Mammary epithelial cell (primary cell): ENCODE measurements around the gene TMEM131L.

Experiments
- CTCF ChIP-seq, 2 donors: IDR thresholded peaks in 1 of 2; conservative IDR thresholded peaks in 1 of 2; 2 replicates each; pipeline ENCODE4 v1.5.1; 2011 to 2012; ENCODE audit warnings: inconsistent platforms in 2 of 2, low read length in 2 of 2, mild to moderate bottlenecking in 2 of 2, control low read depth in 1 of 2, low read depth in 1 of 2; ENCODE audit not compliant: insufficient read depth in 1 of 2; ENCODE audit errors: extremely low read depth in 1 of 2
- EZH2 ChIP-seq: IDR thresholded peaks from 2 replicates; pipeline ENCODE4 v1.6.1; 2012; ENCODE audit warnings: low read length, inconsistent platforms, borderline replicate concordance

GRCh38 chr4:153651116-153651515, 185.0 kb downstream of the TMEM131L start:
- TF ChIP-seq CTCF (conservative IDR thresholded peaks at IDR 0.05 in 1 of 2, IDR thresholded peaks at IDR 0.05 in 1 of 2; ENCODE audit: extremely low read depth in 1 of 2, insufficient read depth in 1 of 2, low read depth in 1 of 2, low read length in 2 of 2): no peak
- TF ChIP-seq EZH2: no peak
